Measurements from ENCODE around the gene COL6A6. TPM values are rescaled to one million over a fixed set of nuclear protein-coding genes. Genes with fewer than 3 reads are reported as not detected.

Gene COL6A6
- total RNA-seq: under 0.01 and 0.18 TPM in 2 replicates

GRCh38 chr3:130516645-130517512, at the start of gene COL6A6:
Gene COL6A6, plus strand, starts transcription at chr3:130517177. Its CDS starts 43,188 bp downstream, at chr3:130560365.

Other genes with a start within 250 kb of the COL6A6 start
- gene COL6A5, start 171.5 kb upstream of the COL6A6 start, total RNA-seq: not detected in 2 replicates
- 22.2 and 22.4 TPM in 2 replicates for gene PIK3R4, start 229.7 kb downstream of the COL6A6 start, total RNA-seq